Inferior parietal cortex (tissue), 1 donor: ENCODE results near the gene TIAM1.

Source experiments
- DNase-seq: peaks from one replicate; pipeline ENCODE4 v3.0.0-alpha.2; 2016; ENCODE audit errors: extremely low spot score

TIAM1 gene

DNA sequence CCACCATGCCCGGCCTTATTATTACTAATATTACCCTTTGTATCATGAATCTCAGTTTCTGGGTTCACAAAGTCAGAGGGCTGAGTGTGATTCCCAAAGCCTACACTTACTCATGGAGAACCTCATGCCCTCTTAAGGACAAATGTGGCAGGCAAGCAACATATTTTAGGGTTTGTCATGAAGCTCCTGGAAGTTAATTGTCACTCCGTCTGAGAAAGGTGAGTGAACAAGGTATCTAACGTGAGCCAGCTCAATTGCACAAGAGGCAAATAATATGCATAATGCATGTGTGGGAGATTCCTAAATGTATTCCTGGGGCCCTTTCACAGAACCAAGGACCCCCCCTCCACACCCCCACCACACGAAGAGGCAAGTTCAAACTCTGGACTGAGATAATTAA lies 10.1 kb upstream of the TIAM1 start:
- no peak for DNase-seq

DNA sequence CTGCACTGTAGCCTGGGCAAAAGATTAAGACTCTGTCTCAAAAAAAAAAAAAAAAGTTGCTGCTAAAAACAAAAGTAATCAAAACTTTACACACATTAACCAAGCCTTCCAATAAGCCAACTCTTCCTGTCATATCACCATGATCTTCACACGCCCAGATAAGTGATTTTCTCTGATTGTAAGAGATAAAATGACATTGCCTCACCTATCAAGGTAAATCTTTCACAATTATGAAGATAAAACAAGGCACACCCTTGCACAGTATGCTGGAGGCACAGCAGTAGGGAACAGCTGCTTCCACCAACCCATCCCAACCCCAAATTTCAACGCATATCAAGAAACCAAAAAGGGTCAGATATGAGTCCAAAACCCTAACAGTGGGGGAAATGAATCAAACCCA lies 8.8 kb upstream of the TIAM1 start:
- no peak for DNase-seq

DNA sequence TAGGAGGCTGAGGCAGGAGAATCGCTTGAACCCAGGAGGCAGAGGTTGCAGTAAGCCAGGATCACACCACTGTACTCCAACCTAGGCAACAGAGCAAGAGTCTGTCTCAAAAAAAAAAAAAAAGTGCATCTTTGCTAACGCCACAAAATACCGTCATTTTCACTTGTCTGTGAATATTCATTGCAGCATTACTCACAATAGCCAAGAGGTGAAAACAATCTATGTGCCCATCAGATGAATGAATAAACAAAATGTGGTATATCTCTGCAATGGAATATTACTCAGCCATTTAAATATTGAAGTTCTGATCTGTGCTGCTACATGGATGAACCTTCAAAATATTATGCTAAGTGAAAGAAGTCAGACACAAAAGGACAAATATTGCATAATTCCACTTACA lies 7.9 kb upstream of the TIAM1 start:
- no peak for DNase-seq

DNA sequence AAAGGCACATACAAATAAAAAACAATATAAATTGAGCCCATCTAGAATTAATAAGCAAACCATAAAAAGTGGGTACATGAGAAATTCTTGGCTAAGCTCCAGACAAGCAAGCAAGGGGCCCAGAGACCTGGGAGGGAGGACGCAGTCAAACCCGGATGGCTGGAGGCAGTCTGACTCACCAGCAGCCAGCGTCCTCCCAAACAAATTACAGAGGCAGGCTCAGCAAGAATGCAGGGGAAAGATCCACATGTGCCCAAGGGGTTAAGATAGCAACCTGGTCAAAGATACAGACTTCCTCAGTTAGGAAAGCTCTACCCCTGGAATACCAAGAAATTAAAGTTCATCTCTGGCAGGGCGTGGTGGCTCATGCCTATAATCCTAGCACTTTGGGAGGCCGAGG lies 7.4 kb upstream of the TIAM1 start:
- DNase-seq, result no peak

DNA sequence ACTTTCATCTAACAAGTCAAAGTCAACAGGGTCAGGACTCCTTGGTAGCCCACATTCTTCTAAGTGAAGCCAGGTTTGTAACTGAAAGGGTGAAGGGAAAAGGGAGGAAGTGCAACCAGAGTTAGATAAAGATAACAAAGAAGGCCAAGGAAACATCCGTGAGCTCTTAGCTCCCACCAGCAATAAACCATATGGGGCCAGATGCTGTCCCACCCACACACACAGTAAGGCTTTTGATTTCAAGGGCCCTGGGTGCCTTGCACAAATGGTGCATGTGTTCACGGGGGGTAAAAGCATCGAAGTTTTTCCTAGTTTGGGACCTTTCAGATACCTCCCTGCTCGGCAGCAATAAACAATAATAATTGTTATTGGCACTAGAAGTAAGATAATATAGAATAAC lies 5.1 kb upstream of the TIAM1 start:
- no peak for DNase-seq

DNA sequence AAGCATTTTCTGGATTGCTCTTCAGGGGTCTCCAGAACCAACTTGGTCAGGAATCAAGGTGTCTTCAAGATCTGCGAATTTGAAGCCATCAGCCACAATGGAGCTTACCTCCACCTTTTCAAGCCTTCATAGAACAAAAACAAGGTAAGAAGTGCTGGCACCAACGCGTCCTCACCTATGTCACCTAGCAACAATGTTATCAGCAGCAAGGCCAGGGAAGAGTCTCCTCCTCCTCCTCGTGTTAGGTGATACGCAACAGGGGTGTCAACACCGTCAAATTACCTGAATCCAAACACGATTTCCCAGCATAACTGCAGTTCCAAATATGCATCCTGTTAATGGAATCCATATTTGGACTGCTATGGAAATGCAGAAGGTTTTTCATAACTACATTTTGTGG lies 4.1 kb upstream of the TIAM1 start:
- no peak for DNase-seq

DNA sequence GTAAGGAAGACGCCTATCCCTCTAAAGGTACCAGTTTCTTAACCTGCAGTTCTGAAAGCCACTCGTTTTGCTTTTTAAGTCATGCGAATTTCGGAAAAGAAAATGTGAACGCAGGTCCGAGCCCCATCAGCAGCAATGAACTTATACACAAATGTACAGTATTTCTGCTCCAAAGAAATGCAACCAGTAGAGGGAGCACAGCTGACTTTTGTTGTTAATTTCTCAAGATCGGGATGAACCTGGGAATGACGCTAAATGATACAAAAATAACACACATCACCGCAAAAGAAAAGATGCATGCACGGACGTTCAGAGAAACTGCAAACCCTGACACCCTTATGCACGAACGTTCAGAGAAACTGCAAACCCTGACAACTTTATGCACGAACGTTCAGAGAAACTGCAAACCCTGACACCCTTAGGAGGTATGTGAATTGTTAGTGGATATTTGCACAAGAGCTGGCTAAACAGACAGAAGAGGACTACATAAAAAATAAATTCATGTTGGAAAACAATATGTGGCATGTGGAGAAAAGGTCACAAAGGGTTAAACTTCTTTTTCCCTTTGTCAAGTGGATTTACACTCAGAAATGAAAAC lies 3.5 kb upstream of the TIAM1 start:
- peak; percentile 87 for DNase-seq

DNA sequence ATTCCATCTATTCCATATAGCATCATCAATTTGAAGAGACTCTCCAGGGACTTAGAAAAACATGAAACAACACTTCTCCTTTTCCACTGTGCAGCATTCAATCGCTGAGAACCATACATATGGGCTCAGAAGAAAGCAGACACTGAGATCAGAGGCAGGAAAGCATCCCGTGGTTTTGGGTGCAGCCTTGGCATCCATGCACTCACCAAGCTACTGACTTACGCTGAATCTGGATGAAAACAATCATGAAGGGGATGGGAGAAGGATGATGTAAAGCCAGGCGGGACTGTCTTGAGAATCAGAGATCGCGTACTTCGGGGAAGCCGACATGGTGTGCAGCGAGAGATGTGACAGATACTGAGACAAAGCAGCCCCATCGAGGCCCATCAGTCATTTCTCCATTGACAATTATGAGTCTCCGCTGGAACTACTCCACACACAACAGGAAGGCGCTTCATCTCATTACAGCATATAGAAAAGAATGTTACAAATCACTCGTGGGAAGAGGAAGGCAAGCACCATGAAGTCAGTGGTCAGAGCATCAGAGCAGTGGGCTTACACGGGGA lies 2.3 kb upstream of the TIAM1 start:
- no peak for DNase-seq

DNA sequence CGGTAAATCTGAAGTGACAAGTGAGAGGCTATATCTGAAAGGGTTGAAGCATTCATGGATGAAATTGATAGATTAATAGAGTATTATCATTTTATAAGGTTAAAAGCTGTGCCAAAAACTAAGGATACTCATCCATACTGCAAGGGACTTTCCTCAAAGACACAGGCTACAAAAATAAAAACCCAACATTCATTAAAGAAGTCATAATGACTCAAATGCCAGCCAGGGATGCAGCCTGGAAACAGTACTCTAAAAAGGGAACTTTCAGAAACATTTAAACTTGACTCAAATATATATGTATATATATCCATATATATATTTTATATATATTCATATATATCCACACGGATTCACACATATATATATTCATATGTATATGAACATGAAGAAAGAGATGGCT lies 1.1 kb upstream of the TIAM1 start:
- no peak for DNase-seq

DNA sequence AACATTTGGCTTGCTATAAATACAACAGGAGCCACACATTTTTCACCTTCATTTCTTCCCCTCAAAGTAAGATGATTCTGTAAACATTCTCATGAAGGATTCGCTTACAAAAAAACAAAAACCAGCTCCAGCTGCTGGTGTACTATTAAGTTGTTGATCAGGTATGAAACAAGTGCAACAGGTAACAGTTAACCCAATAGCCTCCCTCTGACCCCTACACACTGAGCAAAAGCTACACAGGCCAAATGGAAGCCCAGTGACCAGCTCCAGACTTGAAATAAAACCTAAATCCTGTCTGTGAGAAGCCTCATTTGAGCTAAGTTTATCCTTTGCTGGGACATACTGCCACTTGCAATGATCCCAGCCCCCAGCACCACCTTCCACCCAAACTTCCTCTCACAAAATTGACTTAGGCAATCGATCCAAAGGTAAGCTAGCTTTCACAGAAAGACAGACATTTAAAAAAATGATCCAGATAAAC lies 991 bp downstream of the TIAM1 start:
- DNase-seq, result no peak

DNA sequence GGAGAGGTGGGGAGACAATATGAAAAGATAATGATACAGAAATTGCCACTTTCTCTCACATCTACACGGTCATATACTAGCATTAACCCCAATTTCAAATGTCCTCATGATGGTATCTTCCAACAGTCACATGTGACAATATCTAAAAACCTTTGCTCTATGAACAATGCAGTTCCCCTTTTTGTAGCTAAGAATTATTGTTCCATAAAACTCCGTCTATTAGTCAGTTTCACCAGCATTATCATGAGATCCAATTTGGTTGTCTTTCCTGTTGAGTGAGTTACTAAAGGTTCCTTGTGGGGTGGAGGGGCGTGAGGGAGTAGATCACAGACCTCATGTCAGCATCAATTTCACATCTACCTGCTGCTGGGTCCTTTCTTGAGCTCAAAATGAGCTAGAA lies 1.7 kb downstream of the TIAM1 start:
- no peak for DNase-seq

DNA sequence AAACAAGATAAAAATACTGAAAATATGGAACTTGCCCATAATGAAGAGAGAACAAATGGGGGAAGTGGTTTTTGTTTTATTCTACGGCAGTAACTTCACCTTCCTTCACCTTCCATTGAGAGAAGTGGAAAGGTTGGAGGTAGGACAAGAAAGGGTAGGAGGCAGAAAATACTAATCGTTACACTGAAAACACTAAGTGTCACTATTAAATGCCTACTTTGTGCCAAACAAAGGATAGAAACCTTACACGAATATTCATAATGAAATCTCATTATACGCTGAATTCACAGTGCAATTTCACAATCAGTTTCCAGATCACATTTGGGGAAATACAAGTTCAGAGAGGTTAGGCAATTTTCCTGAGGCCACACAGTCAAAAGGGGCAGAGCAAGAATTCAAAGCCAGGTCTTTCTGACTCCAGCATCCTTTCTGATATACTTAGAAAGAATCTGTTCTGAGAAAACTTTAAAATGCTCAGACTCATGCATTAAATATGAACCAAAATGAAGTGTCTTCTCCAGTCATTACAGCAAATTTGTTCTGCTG lies 3.0 kb downstream of the TIAM1 start:
- DNase-seq, result no peak

DNA sequence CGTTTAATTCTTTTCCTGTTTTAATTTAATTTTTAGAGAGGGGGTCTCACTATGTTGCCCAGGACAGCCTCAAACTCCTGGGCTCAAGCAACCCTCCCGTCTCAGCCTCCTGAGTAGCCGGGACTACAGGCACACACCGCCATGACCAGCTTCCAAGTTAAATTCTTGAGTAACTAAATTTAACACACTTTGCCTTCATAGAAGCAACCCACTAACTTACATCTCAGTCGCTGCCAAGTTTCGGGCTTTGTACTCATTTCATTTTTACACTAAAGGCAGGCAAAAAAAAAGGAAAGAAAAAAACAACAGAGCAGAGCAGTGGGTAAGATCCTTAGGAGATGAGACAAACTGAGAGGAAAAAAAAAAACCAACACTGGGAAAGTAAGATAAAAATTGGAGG lies 3.5 kb downstream of the TIAM1 start:
- DNase-seq, result no peak

DNA sequence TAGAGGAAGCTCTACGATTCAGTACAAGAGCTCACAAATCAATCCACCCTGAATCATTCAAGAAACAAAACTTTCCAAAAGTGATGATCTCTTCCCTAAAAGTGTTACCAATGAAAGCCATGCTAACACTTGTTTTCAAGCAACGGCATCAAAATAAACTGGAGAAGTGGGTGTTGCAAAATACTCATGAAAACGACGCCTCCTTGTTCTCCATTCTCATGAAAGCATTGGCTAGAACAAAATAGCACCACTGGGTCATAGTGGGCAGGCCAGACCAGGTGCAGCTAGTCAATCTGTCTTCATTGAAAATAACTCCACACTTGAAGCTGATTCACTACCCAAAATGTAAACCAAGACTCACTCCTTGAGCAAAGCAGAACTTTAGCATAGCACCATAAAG lies 4.3 kb downstream of the TIAM1 start:
- no peak for DNase-seq

DNA sequence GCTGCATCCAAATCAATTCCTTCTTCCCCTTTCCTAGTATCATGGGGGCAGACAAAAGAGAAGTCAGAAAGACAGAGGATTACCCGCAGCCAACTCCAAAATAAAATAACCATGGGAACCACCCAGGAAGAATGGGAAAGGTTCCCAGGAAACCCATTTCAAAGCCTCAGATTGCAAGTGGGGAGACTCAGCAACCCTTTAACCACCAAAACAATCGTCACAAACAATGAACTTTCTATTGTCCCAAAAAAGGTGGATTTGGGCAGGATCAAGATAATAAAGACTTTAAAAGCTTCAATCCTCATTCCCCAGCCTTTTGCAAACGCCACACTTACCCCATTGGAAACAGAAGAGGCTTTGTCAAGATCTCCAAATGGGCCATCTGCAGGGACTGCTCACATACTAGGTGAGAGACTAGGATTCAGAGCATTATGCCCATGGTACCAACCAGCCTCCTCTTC lies 5.1 kb downstream of the TIAM1 start:
- no peak for DNase-seq

DNA sequence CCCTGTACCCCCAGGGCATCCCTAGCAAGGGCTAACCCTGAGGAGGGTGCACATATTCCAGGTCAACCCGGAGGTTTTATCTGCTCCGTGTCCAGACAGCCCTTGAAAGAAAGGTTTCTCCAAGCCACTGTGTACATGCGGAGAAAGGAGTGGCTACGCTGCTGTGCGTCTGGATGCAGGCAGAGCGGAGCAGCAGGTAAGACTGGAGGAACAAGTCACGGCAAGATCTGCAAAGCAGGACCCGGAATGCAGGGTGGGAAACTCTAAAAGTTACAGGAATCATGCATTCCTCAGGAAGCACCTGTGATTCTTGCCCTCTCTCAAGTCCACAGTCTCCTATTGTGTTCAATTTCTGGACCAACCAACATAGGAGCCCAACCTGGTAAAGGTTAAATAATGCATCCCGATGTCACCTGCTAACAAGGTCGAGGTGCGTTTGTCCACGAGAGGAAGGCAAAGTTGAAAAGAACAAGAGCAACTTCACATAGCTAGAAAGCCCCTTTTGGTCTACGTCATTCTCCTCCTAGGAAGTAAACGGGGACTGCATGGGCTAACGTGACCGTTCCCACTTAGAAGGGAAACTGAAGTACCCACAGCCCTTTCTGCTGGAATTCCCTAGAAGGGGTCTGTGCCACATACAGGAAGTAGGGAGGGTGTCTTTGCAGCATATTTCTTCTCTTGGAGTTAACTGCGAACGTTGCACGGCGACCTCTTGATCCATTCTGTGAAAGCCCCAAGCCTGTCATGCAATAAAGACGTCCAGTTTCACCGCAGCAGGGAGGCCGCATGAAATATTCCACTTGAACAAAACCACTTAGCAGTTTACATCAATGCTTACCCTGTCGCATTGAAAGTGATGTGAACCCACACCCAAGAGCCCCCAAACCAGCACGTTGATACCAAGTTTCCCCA lies 5.8 kb downstream of the TIAM1 start:
- DNase-seq, result no peak

DNA sequence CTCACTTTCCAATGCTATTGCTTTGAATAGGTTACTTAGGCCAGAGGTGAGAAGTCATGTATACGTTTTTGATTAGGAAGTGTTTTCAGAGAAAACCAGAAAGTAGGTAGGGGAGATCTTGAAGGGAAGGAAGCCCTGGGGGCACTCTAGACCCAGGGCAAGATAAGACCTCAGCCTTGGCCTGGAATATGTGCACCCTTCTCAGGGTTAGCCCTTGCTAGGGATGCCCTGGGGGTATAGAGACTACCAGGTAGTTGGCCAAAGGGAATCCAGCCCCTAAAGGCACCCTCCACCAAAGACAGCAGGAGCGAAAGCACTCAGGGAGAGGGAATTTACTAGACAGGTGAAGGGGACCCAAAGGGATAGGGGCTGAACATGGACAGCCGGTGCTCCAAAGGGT lies 7.0 kb downstream of the TIAM1 start:
- DNase-seq, result no peak

DNA sequence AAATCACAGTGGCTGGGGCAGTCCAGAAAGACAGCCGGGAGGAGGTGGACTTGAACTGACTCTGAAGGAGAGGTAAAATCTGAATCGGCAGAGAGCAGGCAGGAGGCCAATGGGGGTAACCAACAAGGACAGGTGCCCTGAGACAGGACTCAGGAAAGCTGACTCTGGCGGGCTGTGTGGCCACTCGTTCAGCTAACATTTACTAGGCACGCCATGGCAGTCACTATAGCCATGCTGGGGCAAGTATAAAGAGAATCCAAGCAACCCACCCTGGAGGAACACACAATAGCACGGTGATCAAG lies 7.4 kb downstream of the TIAM1 start:
- DNase-seq, result no peak

DNA sequence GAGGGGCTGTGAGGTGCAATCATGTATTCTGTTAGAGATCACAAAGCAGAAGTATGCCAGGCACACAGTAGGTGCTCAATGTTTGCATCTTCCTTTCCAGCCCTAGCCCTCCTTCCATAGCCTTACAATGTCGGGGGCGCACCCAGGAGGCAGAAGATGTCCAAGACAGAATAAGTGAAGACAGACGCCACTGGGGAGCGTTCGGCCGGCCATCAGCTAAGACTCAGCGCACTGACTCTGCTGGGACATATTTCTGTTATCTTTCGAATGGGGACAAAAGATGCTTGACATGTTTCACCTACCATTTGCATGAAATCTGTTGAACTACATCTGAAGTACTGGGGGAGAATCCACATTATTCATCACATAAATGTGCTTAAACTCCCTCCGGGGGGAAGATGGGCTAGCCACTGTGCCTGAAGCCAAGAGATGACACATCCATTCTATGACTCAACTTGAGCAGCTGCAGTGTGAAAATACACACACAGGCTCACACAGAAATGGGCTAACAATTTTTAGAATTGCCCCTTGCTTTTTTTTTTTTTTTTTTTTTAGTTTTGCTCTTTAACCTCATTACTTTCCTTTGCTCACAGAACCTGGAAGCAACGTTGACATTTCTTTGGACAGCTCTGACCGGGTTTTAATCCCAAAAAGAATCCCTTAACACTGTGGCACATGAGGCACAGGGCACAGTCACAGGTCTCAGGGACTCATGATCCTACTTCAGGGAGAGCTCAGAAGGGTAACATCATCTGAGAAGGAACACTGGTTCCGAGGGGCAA lies 7.9 kb downstream of the TIAM1 start:
- peak; percentile 78 for DNase-seq

DNA sequence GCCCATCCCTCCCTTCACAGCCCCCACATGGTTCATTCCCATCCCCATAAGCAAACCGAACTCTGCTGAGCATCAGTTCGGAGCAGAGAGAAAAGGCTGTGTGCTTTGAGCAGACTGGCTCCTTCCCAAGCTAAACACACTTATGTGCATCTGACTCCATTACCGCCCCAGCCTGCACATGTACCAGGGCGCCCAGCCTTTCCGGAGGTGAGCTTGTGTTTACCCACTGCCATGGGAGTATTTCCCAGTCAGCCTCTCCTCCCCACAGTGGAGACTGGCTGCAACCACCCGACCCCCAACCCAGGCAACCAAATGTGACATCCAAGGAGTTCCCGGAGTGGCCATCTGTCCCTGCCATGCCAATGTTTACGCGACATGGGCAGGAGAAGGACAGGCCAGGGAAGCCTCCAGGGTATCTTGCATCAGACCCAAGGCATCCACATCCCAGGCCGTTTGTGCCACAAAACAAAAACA lies 9.4 kb downstream of the TIAM1 start:
- no peak for DNase-seq

DNA sequence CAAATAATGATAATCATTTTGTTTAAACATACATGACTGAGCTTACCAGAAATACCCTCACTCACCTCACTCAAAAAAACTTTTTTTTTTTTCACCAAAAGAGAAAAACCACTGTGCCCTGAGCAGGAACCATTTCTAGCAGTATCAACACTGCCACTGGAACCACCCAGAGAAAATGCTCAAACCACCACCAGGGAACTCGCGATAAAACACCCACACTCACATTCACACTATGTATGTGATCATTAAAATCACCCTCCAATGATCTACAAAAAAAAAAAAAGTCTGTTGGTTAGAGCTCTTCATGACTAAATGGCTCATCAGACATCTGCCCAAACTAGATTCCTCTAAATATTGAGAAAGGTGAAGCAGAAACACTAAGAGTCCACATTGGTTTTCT lies 11.5 kb downstream of the TIAM1 start:
- no peak for DNase-seq

DNA sequence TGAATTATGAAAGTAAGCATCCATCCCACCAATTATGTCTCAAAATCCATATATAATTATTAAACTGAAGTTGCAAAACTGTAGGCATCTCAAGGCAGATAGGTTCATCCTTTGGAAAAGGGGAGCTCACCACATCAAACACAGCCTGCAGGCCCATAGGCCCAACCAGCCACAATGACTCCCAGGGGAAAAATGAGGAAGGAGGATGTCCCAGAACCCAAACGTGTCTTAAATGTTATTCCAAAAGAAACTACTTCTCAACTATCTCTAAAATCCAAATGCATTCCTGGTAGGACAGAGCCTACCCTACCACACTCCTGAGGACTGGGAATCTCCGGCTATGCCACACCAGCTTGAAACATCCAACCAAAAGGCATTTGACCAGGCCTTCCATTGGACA lies 12.8 kb downstream of the TIAM1 start:
- no peak for DNase-seq
